HepG2 (cell line): ENCODE measurements around the gene PLEKHN1. TPM values are rescaled to one million over a fixed set of nuclear protein-coding genes. Genes with fewer than 3 reads are reported as not detected.

Experiments
- ELF1 ChIP-seq: sonication (generic); formaldehyde crosslinking; IDR thresholded peaks from 2 replicates; pipeline ENCODE4 v1.4.0; 2020; ENCODE audit warnings: missing genetic modification reagents
- FOXC1 ChIP-seq: sonication (generic); formaldehyde crosslinking; IDR thresholded peaks from 2 replicates; pipeline ENCODE4 v1.8.0; 2022; ENCODE audit warnings: mild to moderate bottlenecking, missing genetic modification reagents, borderline replicate concordance
- HNRNPL ChIP-seq: fragments of 200-400 bp; formaldehyde crosslinking; IDR thresholded peaks from 2 replicates; pipeline ENCODE4 v1.6.1; 2017; ENCODE audit warnings: mild to moderate bottlenecking, low read depth, low read length
- LCORL ChIP-seq, 2 experiments: fragments of 450-650 bp in 1 of 2; sonication (generic) in 1 of 2; formaldehyde crosslinking in 1 of 2; IDR thresholded peaks; 2 replicates each; pipeline versions ENCODE4 v1.5.0 to v1.6.1; 2017 to 2020; ENCODE audit warnings: antibody characterized with exemption in 1 of 2, missing genetic modification reagents in 1 of 2
- NCOA1 ChIP-seq: sonication (generic); formaldehyde crosslinking; IDR thresholded peaks from 2 replicates; pipeline ENCODE4 v1.9.0; 2021; ENCODE audit warnings: missing genetic modification reagents
- NRL ChIP-seq: sonication (generic); formaldehyde crosslinking; IDR thresholded peaks from 2 replicates; pipeline ENCODE4 v1.5.0; 2020; ENCODE audit warnings: missing genetic modification reagents, mild to moderate bottlenecking, moderate library complexity, borderline replicate concordance
- PHF20 ChIP-seq: sonication (generic); formaldehyde crosslinking; IDR thresholded peaks from 2 replicates; pipeline ENCODE4 v1.5.0; 2020; ENCODE audit warnings: mild to moderate bottlenecking, missing genetic modification reagents
- RBM39 ChIP-seq: fragments of 200-400 bp; formaldehyde crosslinking; IDR thresholded peaks from one replicate; pipeline ENCODE4 v1.6.1; 2018; ENCODE audit warnings: antibody characterized with exemption, mild to moderate bottlenecking, low read depth, low read length; ENCODE audit not compliant: poor library complexity, severe bottlenecking
- THAP11 ChIP-seq: IDR thresholded peaks from 2 replicates; pipeline ENCODE4 v1.6.1; 2016; ENCODE audit warnings: missing biosample characterization, missing genetic modification reagents
- ZNF382 ChIP-seq: sonication (generic); formaldehyde crosslinking; IDR thresholded peaks from 2 replicates; pipeline ENCODE4 v1.5.0; 2020; ENCODE audit warnings: missing genetic modification reagents, mild to moderate bottlenecking, borderline replicate concordance
- polyA plus RNA-seq, 8 experiments: library from polyadenylated mRNA; depleted of rRNA in 3 of 8; stranded (reverse) in 7 of 8; unstranded in 1 of 8; fragments of >200 nt; fragmentation: Illumina TruSeq in 4 of 8; extraction: Trizol in 4 of 8; gene quantifications; 2 replicates each; pipeline versions ENCODE4 v1.2.1 to v1.2.3, GENCODE V29; 2011 to 2016; ENCODE audit warnings: low read depth in 4 of 8, missing spikeins in 1 of 8, mixed read lengths in 1 of 8; ENCODE audit not compliant: insufficient read depth in 1 of 8
- total RNA-seq, 5 experiments: library from RNA; depleted of rRNA; stranded (reverse); fragments of >200 nt; fragmentation: Illumina TruSeq; extraction: Trizol; gene quantifications; 2 replicates each; pipeline ENCODE4 v1.2.3, GENCODE V29; 2016; ENCODE audit warnings: low read depth in 1 of 5
- TF ChIP-seq, protein P1 (sequence below): sonication (generic); formaldehyde crosslinking; conservative IDR thresholded peaks from 2 replicates; pipeline ENCODE4 v1.8.0; 2022; ENCODE audit warnings: mild to moderate bottlenecking, moderate library complexity, missing genetic modification reagents
- TF ChIP-seq, protein P2 (sequence below): sonication (generic); formaldehyde crosslinking; IDR thresholded peaks from 2 replicates; pipeline ENCODE4 v1.8.0; 2022; ENCODE audit warnings: missing genetic modification reagents, mild to moderate bottlenecking, borderline replicate concordance
- TF ChIP-seq, protein P3 (sequence below): sonication (generic); formaldehyde crosslinking; IDR thresholded peaks from 2 replicates; pipeline ENCODE4 v1.5.0; 2020; ENCODE audit warnings: missing genetic modification reagents
- TF ChIP-seq, protein P4 (sequence below): sonication (generic); formaldehyde crosslinking; IDR thresholded peaks from 2 replicates; pipeline ENCODE4 v1.5.1; 2020; ENCODE audit warnings: mild to moderate bottlenecking, moderate library complexity, missing genetic modification reagents
- TF ChIP-seq, protein P5 (sequence below): sonication (generic); formaldehyde crosslinking; IDR thresholded peaks from 2 replicates; pipeline ENCODE4 v1.5.0; 2020; ENCODE audit warnings: missing genetic modification reagents, mild to moderate bottlenecking, borderline replicate concordance
- TF ChIP-seq, protein P6 (sequence below): sonication (generic); formaldehyde crosslinking; IDR thresholded peaks from 2 replicates; pipeline ENCODE4 v1.5.0; 2020; ENCODE audit warnings: mild to moderate bottlenecking, missing genetic modification reagents, moderate library complexity
- TF ChIP-seq, protein P7 (sequence below): sonication (generic); formaldehyde crosslinking; conservative IDR thresholded peaks from 2 replicates; pipeline ENCODE4 v1.8.0; 2022; ENCODE audit warnings: low read depth, missing genetic modification reagents

PLEKHN1 gene
- total and polyA plus RNA-seq, 2 of the 13 experiments (the other 11 are each of a cell fraction or from before 2014, with no cell fraction given), result 0.42 to 0.58 TPM

DNA sequence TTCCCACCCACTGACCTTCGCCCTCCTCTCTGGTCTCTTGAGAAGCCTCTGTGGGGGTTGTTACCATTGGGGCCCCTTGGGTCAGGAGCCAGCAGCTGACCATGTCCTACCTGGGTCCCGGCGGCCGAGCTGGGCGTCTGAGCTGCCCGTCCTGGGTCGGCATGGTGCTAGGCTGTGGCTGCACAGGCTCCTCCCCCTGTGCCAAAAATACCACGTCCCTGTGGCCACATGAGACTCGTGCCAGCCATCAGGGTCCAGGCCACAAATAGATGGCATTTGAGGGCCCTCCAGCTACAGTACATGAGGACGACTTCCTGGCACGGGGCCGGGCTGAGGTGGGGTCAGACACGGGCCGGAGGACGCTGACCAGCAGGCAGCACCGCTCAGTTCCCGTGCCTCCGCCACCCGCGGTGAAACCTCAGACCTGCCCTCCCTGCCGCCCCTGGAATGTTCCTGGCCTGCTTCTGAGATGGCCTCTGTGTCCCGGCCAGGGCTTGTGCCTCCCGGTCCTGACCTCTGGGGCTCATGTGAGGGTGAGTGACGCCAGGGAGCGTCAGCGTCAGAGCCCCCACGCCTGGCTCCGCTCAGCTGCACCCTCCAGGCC lies 15.8 kb downstream of the PLEKHN1 start, which contains the start of gene PERM1 (continued):
- TF ChIP-seq, protein P1, sequence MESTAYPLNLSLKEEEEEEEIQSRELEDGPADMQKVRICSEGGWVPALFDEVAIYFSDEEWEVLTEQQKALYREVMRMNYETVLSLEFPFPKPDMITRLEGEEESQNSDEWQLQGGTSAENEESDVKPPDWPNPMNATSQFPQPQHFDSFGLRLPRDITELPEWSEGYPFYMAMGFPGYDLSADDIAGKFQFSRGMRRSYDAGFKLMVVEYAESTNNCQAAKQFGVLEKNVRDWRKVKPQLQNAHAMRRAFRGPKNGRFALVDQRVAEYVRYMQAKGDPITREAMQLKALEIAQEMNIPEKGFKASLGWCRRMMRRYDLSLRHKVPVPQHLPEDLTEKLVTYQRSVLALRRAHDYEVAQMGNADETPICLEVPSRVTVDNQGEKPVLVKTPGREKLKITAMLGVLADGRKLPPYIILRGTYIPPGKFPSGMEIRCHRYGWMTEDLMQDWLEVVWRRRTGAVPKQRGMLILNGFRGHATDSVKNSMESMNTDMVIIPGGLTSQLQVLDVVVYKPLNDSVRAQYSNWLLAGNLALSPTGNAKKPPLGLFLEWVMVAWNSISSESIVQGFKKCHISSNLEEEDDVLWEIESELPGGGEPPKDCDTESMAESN, result no peak
- TF ChIP-seq, protein P2, sequence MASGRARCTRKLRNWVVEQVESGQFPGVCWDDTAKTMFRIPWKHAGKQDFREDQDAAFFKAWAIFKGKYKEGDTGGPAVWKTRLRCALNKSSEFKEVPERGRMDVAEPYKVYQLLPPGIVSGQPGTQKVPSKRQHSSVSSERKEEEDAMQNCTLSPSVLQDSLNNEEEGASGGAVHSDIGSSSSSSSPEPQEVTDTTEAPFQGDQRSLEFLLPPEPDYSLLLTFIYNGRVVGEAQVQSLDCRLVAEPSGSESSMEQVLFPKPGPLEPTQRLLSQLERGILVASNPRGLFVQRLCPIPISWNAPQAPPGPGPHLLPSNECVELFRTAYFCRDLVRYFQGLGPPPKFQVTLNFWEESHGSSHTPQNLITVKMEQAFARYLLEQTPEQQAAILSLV (CRISPR knock-in tag), result 0 out of 2 replicates have a peak, but pooled peaks have one; percentile 52
- TF ChIP-seq, protein P3, sequence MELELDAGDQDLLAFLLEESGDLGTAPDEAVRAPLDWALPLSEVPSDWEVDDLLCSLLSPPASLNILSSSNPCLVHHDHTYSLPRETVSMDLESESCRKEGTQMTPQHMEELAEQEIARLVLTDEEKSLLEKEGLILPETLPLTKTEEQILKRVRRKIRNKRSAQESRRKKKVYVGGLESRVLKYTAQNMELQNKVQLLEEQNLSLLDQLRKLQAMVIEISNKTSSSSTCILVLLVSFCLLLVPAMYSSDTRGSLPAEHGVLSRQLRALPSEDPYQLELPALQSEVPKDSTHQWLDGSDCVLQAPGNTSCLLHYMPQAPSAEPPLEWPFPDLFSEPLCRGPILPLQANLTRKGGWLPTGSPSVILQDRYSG (CRISPR knock-in tag), result no peak
- 0 out of 2 replicates have a peak, but pooled peaks have one; percentile 16 for TF ChIP-seq HNRNPL
- peak; percentile 63; the same call in 1 of the 2 replicates for TF ChIP-seq FOXC1 (CRISPR knock-in tag)
- TF ChIP-seq, protein P4, sequence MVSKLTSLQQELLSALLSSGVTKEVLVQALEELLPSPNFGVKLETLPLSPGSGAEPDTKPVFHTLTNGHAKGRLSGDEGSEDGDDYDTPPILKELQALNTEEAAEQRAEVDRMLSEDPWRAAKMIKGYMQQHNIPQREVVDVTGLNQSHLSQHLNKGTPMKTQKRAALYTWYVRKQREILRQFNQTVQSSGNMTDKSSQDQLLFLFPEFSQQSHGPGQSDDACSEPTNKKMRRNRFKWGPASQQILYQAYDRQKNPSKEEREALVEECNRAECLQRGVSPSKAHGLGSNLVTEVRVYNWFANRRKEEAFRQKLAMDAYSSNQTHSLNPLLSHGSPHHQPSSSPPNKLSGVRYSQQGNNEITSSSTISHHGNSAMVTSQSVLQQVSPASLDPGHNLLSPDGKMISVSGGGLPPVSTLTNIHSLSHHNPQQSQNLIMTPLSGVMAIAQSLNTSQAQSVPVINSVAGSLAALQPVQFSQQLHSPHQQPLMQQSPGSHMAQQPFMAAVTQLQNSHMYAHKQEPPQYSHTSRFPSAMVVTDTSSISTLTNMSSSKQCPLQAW (CRISPR knock-in tag), result peak; percentile 37; the same call in 1 of the 2 replicates
- no peak for TF ChIP-seq ZNF382 (CRISPR knock-in tag)
- TF ChIP-seq RBM39, result no peak
- TF ChIP-seq THAP11 (CRISPR knock-in tag), result no peak
- no peak for TF ChIP-seq ELF1
- no peak for TF ChIP-seq LCORL (IDR thresholded peaks at IDR 0.05)
- peak; percentile 66; the same call in 1 of the 2 replicates for TF ChIP-seq LCORL (CRISPR knock-in tag; IDR thresholded peaks at IDR 0.05)
- 0 out of 2 replicates have a peak, but pooled peaks have one; percentile 41 for TF ChIP-seq NCOA1
- TF ChIP-seq, protein P5, sequence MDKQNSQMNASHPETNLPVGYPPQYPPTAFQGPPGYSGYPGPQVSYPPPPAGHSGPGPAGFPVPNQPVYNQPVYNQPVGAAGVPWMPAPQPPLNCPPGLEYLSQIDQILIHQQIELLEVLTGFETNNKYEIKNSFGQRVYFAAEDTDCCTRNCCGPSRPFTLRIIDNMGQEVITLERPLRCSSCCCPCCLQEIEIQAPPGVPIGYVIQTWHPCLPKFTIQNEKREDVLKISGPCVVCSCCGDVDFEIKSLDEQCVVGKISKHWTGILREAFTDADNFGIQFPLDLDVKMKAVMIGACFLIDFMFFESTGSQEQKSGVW, result no peak
- peak; percentile 50; the same call in 1 of the 2 replicates for TF ChIP-seq NRL
- TF ChIP-seq, protein P6, sequence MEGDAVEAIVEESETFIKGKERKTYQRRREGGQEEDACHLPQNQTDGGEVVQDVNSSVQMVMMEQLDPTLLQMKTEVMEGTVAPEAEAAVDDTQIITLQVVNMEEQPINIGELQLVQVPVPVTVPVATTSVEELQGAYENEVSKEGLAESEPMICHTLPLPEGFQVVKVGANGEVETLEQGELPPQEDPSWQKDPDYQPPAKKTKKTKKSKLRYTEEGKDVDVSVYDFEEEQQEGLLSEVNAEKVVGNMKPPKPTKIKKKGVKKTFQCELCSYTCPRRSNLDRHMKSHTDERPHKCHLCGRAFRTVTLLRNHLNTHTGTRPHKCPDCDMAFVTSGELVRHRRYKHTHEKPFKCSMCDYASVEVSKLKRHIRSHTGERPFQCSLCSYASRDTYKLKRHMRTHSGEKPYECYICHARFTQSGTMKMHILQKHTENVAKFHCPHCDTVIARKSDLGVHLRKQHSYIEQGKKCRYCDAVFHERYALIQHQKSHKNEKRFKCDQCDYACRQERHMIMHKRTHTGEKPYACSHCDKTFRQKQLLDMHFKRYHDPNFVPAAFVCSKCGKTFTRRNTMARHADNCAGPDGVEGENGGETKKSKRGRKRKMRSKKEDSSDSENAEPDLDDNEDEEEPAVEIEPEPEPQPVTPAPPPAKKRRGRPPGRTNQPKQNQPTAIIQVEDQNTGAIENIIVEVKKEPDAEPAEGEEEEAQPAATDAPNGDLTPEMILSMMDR (CRISPR knock-in tag), result peak; percentile 17; the same call in 1 of the 2 replicates
- no peak for TF ChIP-seq PHF20
- TF ChIP-seq, protein P7, sequence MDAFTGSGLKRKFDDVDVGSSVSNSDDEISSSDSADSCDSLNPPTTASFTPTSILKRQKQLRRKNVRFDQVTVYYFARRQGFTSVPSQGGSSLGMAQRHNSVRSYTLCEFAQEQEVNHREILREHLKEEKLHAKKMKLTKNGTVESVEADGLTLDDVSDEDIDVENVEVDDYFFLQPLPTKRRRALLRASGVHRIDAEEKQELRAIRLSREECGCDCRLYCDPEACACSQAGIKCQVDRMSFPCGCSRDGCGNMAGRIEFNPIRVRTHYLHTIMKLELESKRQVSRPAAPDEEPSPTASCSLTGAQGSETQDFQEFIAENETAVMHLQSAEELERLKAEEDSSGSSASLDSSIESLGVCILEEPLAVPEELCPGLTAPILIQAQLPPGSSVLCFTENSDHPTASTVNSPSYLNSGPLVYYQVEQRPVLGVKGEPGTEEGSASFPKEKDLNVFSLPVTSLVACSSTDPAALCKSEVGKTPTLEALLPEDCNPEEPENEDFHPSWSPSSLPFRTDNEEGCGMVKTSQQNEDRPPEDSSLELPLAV (CRISPR knock-in tag), result no peak
